Sigmoid colon (tissue), 7 donors: ENCODE data around the gene CTSO. TPM values are rescaled to one million over a fixed set of nuclear protein-coding genes. Genes with fewer than 3 reads are reported as not detected.
A peak's percentile ranks its signal among the peaks of the same experiment; 100 is the strongest.

ENCODE experiments used
- DNase-seq: peaks from one replicate; pipeline ENCODE4 v3.0.0-alpha.2; 2019
- H3K27ac ChIP-seq, 4 donors: fragments of 200-600 bp; sonication (generic); one replicate each; pipeline ENCODE4 v1.5.1; 2016 to 2019; ENCODE audit warnings: mild to moderate bottlenecking in 1 of 4
- H3K27me3 ChIP-seq, 3 donors: fragments of 200-600 bp; sonication (generic); one replicate each; pipeline ENCODE4 v1.5.1; 2019; ENCODE audit warnings: mild to moderate bottlenecking in 1 of 3
- H3K36me3 ChIP-seq, 4 donors: fragments of 200-600 bp; sonication (generic); one replicate each; pipeline ENCODE4 v1.5.1; 2016 to 2019
- H3K4me1 ChIP-seq, 4 donors: fragments of 200-600 bp; sonication (generic); one replicate each; pipeline ENCODE4 v1.5.1; 2017 to 2019
- H3K4me3 ChIP-seq, 4 donors: fragments of 200-600 bp; sonication (generic); one replicate each; pipeline ENCODE4 v1.5.1; 2017 to 2019; ENCODE audit warnings: mild to moderate bottlenecking in 2 of 4, moderate library complexity in 1 of 4
- H3K9me3 ChIP-seq, 4 donors: fragments of 200-600 bp in 3 of 4; sonication (generic) in 3 of 4; one replicate each; pipeline versions ENCODE4 v1.5.1 to v1.6.1; 2013 to 2019
- EP300 ChIP-seq, 4 donors: sonication (generic); formaldehyde crosslinking; IDR thresholded peaks; one replicate each; pipeline ENCODE4 v1.6.1; 2017; ENCODE audit warnings: antibody characterized with exemption in 4 of 4
- POLR2A ChIP-seq, 2 donors: fragments of 450-650 bp; IDR thresholded peaks; one replicate each; pipeline ENCODE4 v1.6.1; 2016; ENCODE audit warnings: antibody characterized with exemption in 2 of 2, mild to moderate bottlenecking in 2 of 2, moderate library complexity in 2 of 2
- POLR2AphosphoS5 ChIP-seq, 4 donors: sonication (generic); formaldehyde crosslinking; IDR thresholded peaks; one replicate each; pipeline ENCODE4 v1.6.1; 2017; ENCODE audit warnings: antibody characterized with exemption in 4 of 4
- WGBS, 2 donors: extraction: QIAGEN DNeasy Blood & Tissue Kit; methylation state at CpG; one replicate each; pipeline ENCODE4 v1.1.7; 2013; 5-methylcytosine and 5-hydroxymethylcytosine counted together
- intact Hi-C: fragments of 100-400 bp; cut with DNase I; formaldehyde crosslinking; loops from one replicate; pipeline ENCODE4 v1.15.1; 2023
- polyA plus RNA-seq, 3 donors: library from polyadenylated mRNA; stranded (reverse); fragments of 200-250 nt; gene quantifications; one replicate each; pipeline ENCODE4 v1.2.3, GENCODE V29; 2013
- total RNA-seq, 4 donors: library from RNA; depleted of rRNA; stranded (reverse); fragments of >200 nt; gene quantifications; one replicate each; pipeline ENCODE4 v1.1.0, GENCODE V29; 2016
- TF ChIP-seq, protein P1 (sequence below), 4 experiments: fragments of 450-650 bp in 3 of 4; fragments of 200-600 bp in 1 of 4; IDR thresholded peaks; one replicate each; pipeline ENCODE4 v1.5.1; 2016 to 2019; ENCODE audit warnings: antibody characterized with exemption in 4 of 4, mild to moderate bottlenecking in 3 of 4, moderate library complexity in 2 of 4
- donor health status: healthy with polysubstance abuse.
- donor health status: Bipolar disorder and iron deficiency.
- donor health status: healthy.

CTSO gene
- total RNA-seq (10 to 100 TPM; 26.0 to 41.4 (median 28.9) TPM), polyA plus RNA-seq (1 to 10 TPM; 2.1 to 7.6 (median 5.4) TPM)

- intact Hi-C loops = loop anchor here (1.0 to 10.0 kb wide), 6 partner anchors 145 to 1091 kb away; partner anchors contain the start of gene GUCY1A1
- Histone ChIP-seq H3K27me3 (no peaks in the 10 kb centered on the region), H3K4me1 (peaks cover 0 to 25% (median 22%) of the 10 kb centered on the region in 4 donors), H3K27ac (peak within 1 kb of the TSS; percentile 96 to 99 (median 98)), H3K4me3 (peak within 1 kb of the TSS; percentile 71 to 90 (median 80)), H3K9me3 (no peaks in the 10 kb centered on the region), H3K36me3 (no peaks in the 10 kb centered on the region)
- TF ChIP-seq, protein P1, sequence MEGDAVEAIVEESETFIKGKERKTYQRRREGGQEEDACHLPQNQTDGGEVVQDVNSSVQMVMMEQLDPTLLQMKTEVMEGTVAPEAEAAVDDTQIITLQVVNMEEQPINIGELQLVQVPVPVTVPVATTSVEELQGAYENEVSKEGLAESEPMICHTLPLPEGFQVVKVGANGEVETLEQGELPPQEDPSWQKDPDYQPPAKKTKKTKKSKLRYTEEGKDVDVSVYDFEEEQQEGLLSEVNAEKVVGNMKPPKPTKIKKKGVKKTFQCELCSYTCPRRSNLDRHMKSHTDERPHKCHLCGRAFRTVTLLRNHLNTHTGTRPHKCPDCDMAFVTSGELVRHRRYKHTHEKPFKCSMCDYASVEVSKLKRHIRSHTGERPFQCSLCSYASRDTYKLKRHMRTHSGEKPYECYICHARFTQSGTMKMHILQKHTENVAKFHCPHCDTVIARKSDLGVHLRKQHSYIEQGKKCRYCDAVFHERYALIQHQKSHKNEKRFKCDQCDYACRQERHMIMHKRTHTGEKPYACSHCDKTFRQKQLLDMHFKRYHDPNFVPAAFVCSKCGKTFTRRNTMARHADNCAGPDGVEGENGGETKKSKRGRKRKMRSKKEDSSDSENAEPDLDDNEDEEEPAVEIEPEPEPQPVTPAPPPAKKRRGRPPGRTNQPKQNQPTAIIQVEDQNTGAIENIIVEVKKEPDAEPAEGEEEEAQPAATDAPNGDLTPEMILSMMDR (IDR thresholded peaks at IDR 0.05) = peak; percentile 41 to 61 (median 56)
- no peak for TF ChIP-seq EP300 (IDR thresholded peaks at IDR 0.05)
- TF ChIP-seq POLR2A (IDR thresholded peaks at IDR 0.05) = no peak
- TF ChIP-seq POLR2AphosphoS5 (IDR thresholded peaks at IDR 0.05) = peak in 3 of 4 donors; percentile 32 to 70 (median 63)
- WGBS, 2 donors = 0 to 1% methylated on average over 58 of the region's 58 CpGs
- DNase-seq = peak; percentile 88
These were observed at the start of gene CTSO for GRCh38 chr4:155953151-155954117. TSS of gene CTSO (minus strand) at chr4:155953866. CDS start at chr4:155953847, 19 bp downstream.

GRCh38 chr4:156000491-156000890, 46.8 kb upstream of the CTSO start:
- intact Hi-C loops = no loop called here
- H3K4me3 ChIP-seq = no peak overlapping the region
- WGBS, 2 donors = 82 to 87% methylated on average over 3 of the region's 3 CpGs
- no peak for DNase-seq
- TF ChIP-seq EP300 (IDR thresholded peaks at IDR 0.05) = no peak
- TF ChIP-seq, protein P1 (IDR thresholded peaks at IDR 0.05) = no peak
- TF ChIP-seq POLR2A (IDR thresholded peaks at IDR 0.05) = no peak
- TF ChIP-seq POLR2AphosphoS5 (IDR thresholded peaks at IDR 0.05) = no peak
- no peaks in the 10 kb centered on the region for H3K9me3 ChIP-seq
- H3K27me3 ChIP-seq = no peaks in the 10 kb centered on the region
- H3K36me3 ChIP-seq = no peaks in the 10 kb centered on the region
- H3K27ac ChIP-seq = no peak overlapping the region
- no peaks in the 10 kb centered on the region for H3K4me1 ChIP-seq

DNA sequence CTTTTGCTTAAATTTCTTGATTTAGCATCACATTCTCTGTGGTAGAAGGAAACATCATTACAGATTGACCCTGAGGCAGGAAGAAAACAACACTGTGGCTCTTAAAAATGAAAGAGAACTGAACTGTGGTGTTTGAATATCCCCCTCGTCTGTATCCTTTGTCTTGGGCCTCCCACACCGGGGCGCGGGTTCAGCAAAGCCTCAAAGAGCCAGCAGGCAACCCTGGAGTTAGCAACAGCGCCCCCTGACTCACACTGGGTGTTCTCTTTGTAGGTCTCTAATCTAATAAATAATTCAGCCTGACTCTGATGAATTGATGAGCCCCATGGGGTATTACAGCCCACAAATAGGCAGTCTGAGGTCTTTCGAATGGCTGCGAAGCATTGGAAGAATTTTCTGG, 46.1 kb upstream of the CTSO start:
- DNase-seq = no peak
- H3K4me3 ChIP-seq = no peak overlapping the region
- 38 to 47% methylated on average over 7 of the region's 7 CpGs for WGBS, 2 donors
- H3K36me3 ChIP-seq = no peaks in the 10 kb centered on the region
- no peaks in the 10 kb centered on the region for H3K27me3 ChIP-seq
- H3K4me1 ChIP-seq = no peaks in the 10 kb centered on the region
- TF ChIP-seq, protein P1 (IDR thresholded peaks at IDR 0.05) = no peak
- TF ChIP-seq POLR2A (IDR thresholded peaks at IDR 0.05) (no peak), POLR2AphosphoS5 (IDR thresholded peaks at IDR 0.05) (no peak), EP300 (IDR thresholded peaks at IDR 0.05) (no peak)
- H3K9me3 ChIP-seq = no peaks in the 10 kb centered on the region
- intact Hi-C loops = no loop called here
- H3K27ac ChIP-seq = no peak overlapping the region

- no peak overlapping the region for H3K4me3 ChIP-seq
- TF ChIP-seq POLR2A (IDR thresholded peaks at IDR 0.05) (no peak), POLR2AphosphoS5 (IDR thresholded peaks at IDR 0.05) (no peak), EP300 (IDR thresholded peaks at IDR 0.05) (no peak)
- TF ChIP-seq, protein P1 (IDR thresholded peaks at IDR 0.05) = no peak
- intact Hi-C loops = no loop called here
- H3K27ac ChIP-seq = no peak overlapping the region
- H3K36me3 ChIP-seq = no peaks in the 10 kb centered on the region
- no peaks in the 10 kb centered on the region for H3K9me3 ChIP-seq
- peaks cover 0 to 6% (median 0%) of the 10 kb centered on the region in 4 donors for H3K4me1 ChIP-seq
- no peak for DNase-seq
- H3K27me3 ChIP-seq = no peaks in the 10 kb centered on the region
These were observed 41.4 kb upstream of the CTSO start for GRCh38 chr4:155995069-155995468.
